ENCODE measurements around the gene PRAMEF2.

DNA sequence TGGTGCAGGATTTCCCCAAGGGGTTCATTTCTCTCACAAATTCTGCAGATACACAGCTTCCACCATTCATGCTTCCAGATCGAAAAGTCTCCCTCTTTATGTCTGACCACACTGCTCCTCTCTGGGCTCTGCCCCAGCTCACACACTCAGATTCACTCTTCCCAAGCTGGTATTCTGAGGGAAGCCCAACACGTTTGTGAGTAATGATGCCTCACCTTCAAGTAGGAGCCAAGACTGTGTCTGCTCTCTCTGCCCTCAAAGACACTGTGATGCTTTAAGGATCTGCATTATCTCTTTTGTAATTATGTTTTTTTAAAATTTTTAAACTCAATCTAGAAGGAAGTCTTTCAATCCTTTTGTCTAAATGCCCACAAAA, 45.5 kb upstream of the PRAMEF2 start:
- TF ChIP-seq CTCF (IDR thresholded peaks at IDR 0.05) (no peak), POLR2A (IDR thresholded peaks at IDR 0.05) (no peak)
